Muscle of leg (tissue), 11 donors: ENCODE measurements around the gene UXS1. TPM values are rescaled to one million over a fixed set of nuclear protein-coding genes. Genes with fewer than 3 reads are reported as not detected.
A peak's percentile ranks its signal among the peaks of the same experiment; 100 is the strongest.
"Not testable (repeated sequence)": the region's sequence is repeated elsewhere in the genome, so short reads cannot be mapped to it uniquely, and the experiment has no call there.

Experiments used
- DNase-seq: peaks from one replicate; pipeline ENCODE4 v3.0.0; 2013
- H3K27ac ChIP-seq: one replicate; pipeline ENCODE4 v1.5.1; 2013; ENCODE audit warnings: mild to moderate bottlenecking, low read length, control low read depth
- H3K27me3 ChIP-seq: one replicate; pipeline ENCODE4 v1.6.1; 2013; ENCODE audit warnings: low read length; ENCODE audit not compliant: control insufficient read depth, insufficient read depth
- H3K36me3 ChIP-seq: one replicate; pipeline ENCODE4 v1.6.1; 2013; ENCODE audit warnings: low read length; ENCODE audit not compliant: control insufficient read depth, insufficient read depth
- H3K4me1 ChIP-seq: one replicate; pipeline ENCODE4 v1.6.1; 2013; ENCODE audit warnings: low read length; ENCODE audit not compliant: control insufficient read depth, insufficient read depth
- H3K4me3 ChIP-seq: one replicate; pipeline ENCODE4 v1.5.1; 2013; ENCODE audit warnings: low read length, control low read depth
- H3K9me3 ChIP-seq: replicated peaks from 2 replicates; pipeline ENCODE4 v1.6.1; 2013; ENCODE audit warnings: low read depth, low read length; ENCODE audit not compliant: control insufficient read depth
- WGBS: methylation state at CpG from one replicate; pipeline ENCODE4 v1.1.5; 2013; ENCODE audit warnings: missing lambda C conversion rate; ENCODE audit not compliant: insufficient coverage; 5-methylcytosine and 5-hydroxymethylcytosine counted together
- polyA plus RNA-seq, 8 donors: library from polyadenylated mRNA; unstranded; fragments of 120-200 nt; gene quantifications; one replicate each; pipeline versions ENCODE4 v1.2.1 to v1.2.3, GENCODE V29; 2013; ENCODE audit warnings: inconsistent platforms in 1 of 8, low replicate concordance in 1 of 8; ENCODE audit not compliant: insufficient read length in 8 of 8, insufficient read depth in 1 of 8
- total RNA-seq: library from RNA; stranded (reverse); fragments of 120-200 nt; gene quantifications from one replicate; pipeline ENCODE4 v1.2.4, GENCODE V29; 2013

The UXS1 gene
- total and polyA plus RNA-seq, 9 donors, result 31.0 to 42.7 (median 34.9) TPM

GRCh38 chr2:106208874-106209273 lies 14.8 kb upstream of the UXS1 start:
- Histone ChIP-seq H3K36me3 (no peaks in the 10 kb centered on the region), H3K9me3 (no peaks in the 10 kb centered on the region), H3K27ac (no peak overlapping the region), H3K4me1 (no peaks in the 10 kb centered on the region), H3K27me3 (no peaks in the 10 kb centered on the region), H3K4me3 (no peak overlapping the region)
- 51% methylated on average over 2 of the region's 2 CpGs for WGBS
- no peak for DNase-seq

- no peaks in the 10 kb centered on the region for H3K9me3 ChIP-seq
- H3K27ac ChIP-seq, result no peak overlapping the region
- H3K27me3 ChIP-seq, result no peaks in the 10 kb centered on the region
- WGBS, result no CpG with 5 or more reads among the region's 1 CpG
- no peaks in the 10 kb centered on the region for H3K36me3 ChIP-seq
- H3K4me3 ChIP-seq, result no peak overlapping the region
- no peak for DNase-seq
- H3K4me1 ChIP-seq, result no peaks in the 10 kb centered on the region
Measured at GRCh38 chr2:106208399-106208798, 14.3 kb upstream of the UXS1 start.

GRCh38 chr2:106207246-106207645 lies 13.1 kb upstream of the UXS1 start:
- no peak overlapping the region for H3K4me3 ChIP-seq
- H3K9me3 ChIP-seq, result no peaks in the 10 kb centered on the region
- no peaks in the 10 kb centered on the region for H3K36me3 ChIP-seq
- H3K4me1 ChIP-seq, result no peaks in the 10 kb centered on the region
- no peak for DNase-seq
- no peak overlapping the region for H3K27ac ChIP-seq
- H3K27me3 ChIP-seq, result no peaks in the 10 kb centered on the region
- WGBS, result no CpG with 5 or more reads among the region's 2 CpGs

- Histone ChIP-seq H3K9me3 (no peaks in the 10 kb centered on the region), H3K27ac (no peak overlapping the region), H3K4me3 (no peak overlapping the region), H3K4me1 (no peaks in the 10 kb centered on the region), H3K36me3 (no peaks in the 10 kb centered on the region), H3K27me3 (no peaks in the 10 kb centered on the region)
- DNase-seq, result no peak
- 86% methylated on average over 2 of the region's 5 CpGs for WGBS
Measured at GRCh38 chr2:106205488-106205887, 11.4 kb upstream of the UXS1 start.

- DNase-seq, H3K27me3 ChIP-seq, H3K9me3 ChIP-seq, H3K4me1 ChIP-seq, H3K27ac ChIP-seq, H3K4me3 ChIP-seq, H3K36me3 ChIP-seq: not testable (repeated sequence)
- WGBS, result no CpG with 5 or more reads among the region's 1 CpG
Measured at GRCh38 chr2:106204551-106204950, 10.4 kb upstream of the UXS1 start.

- H3K9me3 ChIP-seq, result no peaks in the 10 kb centered on the region
- H3K36me3 ChIP-seq, result no peaks in the 10 kb centered on the region
- no peak for DNase-seq
- H3K4me1 ChIP-seq, result peaks cover 11% of the 10 kb centered on the region
- H3K27me3 ChIP-seq, result no peaks in the 10 kb centered on the region
- no peak overlapping the region for H3K27ac ChIP-seq
- WGBS, result no CpG with 5 or more reads among the region's 2 CpGs
- H3K4me3 ChIP-seq, result no peak overlapping the region
Measured at GRCh38 chr2:106201661-106202060, 7.6 kb upstream of the UXS1 start.

- peak; percentile 54 for DNase-seq
- Histone ChIP-seq H3K27ac (no peak overlapping the region), H3K4me1 (peaks cover 31% of the 10 kb centered on the region), H3K9me3 (no peaks in the 10 kb centered on the region), H3K4me3 (no peak overlapping the region), H3K27me3 (no peaks in the 10 kb centered on the region), H3K36me3 (no peaks in the 10 kb centered on the region)
- 18% methylated on average over 2 of the region's 3 CpGs for WGBS
Measured at GRCh38 chr2:106197878-106198277, 3.8 kb upstream of the UXS1 start.

- 35% methylated on average over 3 of the region's 6 CpGs for WGBS
- H3K4me1 ChIP-seq, result peaks cover 32% of the 10 kb centered on the region
- no peak overlapping the region for H3K4me3 ChIP-seq
- peaks cover 2% of the 10 kb centered on the region for H3K36me3 ChIP-seq
- no peaks in the 10 kb centered on the region for H3K27me3 ChIP-seq
- peak; percentile 68 for DNase-seq
- H3K27ac ChIP-seq, result peak overlapping the region; percentile 33
- H3K9me3 ChIP-seq, result no peaks in the 10 kb centered on the region
Measured at GRCh38 chr2:106195981-106196380, 1.9 kb upstream of the UXS1 start.

GRCh38 chr2:106195456-106195855 lies 1.4 kb upstream of the UXS1 start:
- H3K4me1 ChIP-seq, result peaks cover 32% of the 10 kb centered on the region
- 79% methylated on average over 4 of the region's 6 CpGs for WGBS

GRCh38 chr2:106193690-106193976 lies 468 bp downstream of the UXS1 start:
- peaks cover 28% of the 10 kb centered on the region for H3K4me1 ChIP-seq
- no peak for DNase-seq
- H3K4me3 ChIP-seq, result peak overlapping the region; percentile 66
- WGBS, result under 1% methylated on average over 37 of the region's 37 CpGs
- no peaks in the 10 kb centered on the region for H3K9me3 ChIP-seq
- H3K27me3 ChIP-seq, result no peaks in the 10 kb centered on the region
- peaks cover 2% of the 10 kb centered on the region for H3K36me3 ChIP-seq
- peak overlapping the region; percentile 67 for H3K27ac ChIP-seq

More at GRCh38 chr2:106195456-106195855, 1.4 kb upstream of the UXS1 start:
- peak; percentile 29 for DNase-seq
- Histone ChIP-seq H3K9me3 (no peaks in the 10 kb centered on the region), H3K27ac (peak overlapping the region; percentile 33), H3K36me3 (peaks cover 2% of the 10 kb centered on the region), H3K27me3 (no peaks in the 10 kb centered on the region), H3K4me3 (no peak overlapping the region)
